SJCRH30 (cell line): Measurements from ENCODE around the gene ALDOA. TPM values are rescaled to one million over a fixed set of nuclear protein-coding genes. Genes with fewer than 3 reads are reported as not detected.

ENCODE experiments used
- DNase-seq, 2 experiments: peaks; one replicate each; pipeline ENCODE4 v3.0.0-alpha.2; 2015 to 2020
- H3K27ac ChIP-seq: fragments of 250-450 bp; sonication (Bioruptor Pico); 2 replicates; pipeline ENCODE4 v1.5.1; 2020; ENCODE audit warnings: mild to moderate bottlenecking, moderate library complexity
- H3K27me3 ChIP-seq: fragments of 250-450 bp; sonication (Bioruptor Pico); 2 replicates; pipeline ENCODE4 v1.5.1; 2020; ENCODE audit warnings: mild to moderate bottlenecking, moderate library complexity
- H3K36me3 ChIP-seq: fragments of 250-450 bp; sonication (Bioruptor Pico); 2 replicates; pipeline ENCODE4 v1.5.1; 2020; ENCODE audit warnings: mild to moderate bottlenecking, moderate library complexity
- H3K4me1 ChIP-seq: fragments of 250-450 bp; sonication (Bioruptor Pico); 2 replicates; pipeline ENCODE4 v1.5.1; 2020; ENCODE audit warnings: mild to moderate bottlenecking, moderate library complexity
- H3K4me3 ChIP-seq: fragments of 250-450 bp; sonication (Bioruptor Pico); 2 replicates; pipeline ENCODE4 v1.5.1; 2020; ENCODE audit warnings: mild to moderate bottlenecking, moderate library complexity
- H3K9me3 ChIP-seq: fragments of 250-450 bp; sonication (Bioruptor Pico); replicated peaks from 2 replicates; pipeline ENCODE4 v1.5.1; 2020; ENCODE audit warnings: mild to moderate bottlenecking, moderate library complexity
- total RNA-seq: library from RNA; depleted of rRNA; stranded (reverse); fragments of >200 nt; shearing (Covaris generic); gene quantifications from 2 replicates; pipeline ENCODE4 v1.2.3, GENCODE V29; 2014

The ALDOA gene
- total RNA-seq, 1 experiment from 2014 or later: 646 TPM

- H3K27ac ChIP-seq: no peak overlapping the region
- H3K9me3 ChIP-seq: no peaks in the 10 kb centered on the region
- no peak for DNase-seq
- no peaks in the 10 kb centered on the region for H3K4me1 ChIP-seq
- peaks cover 61% of the 10 kb centered on the region for H3K36me3 ChIP-seq
- no peak overlapping the region for H3K4me3 ChIP-seq
- no peaks in the 10 kb centered on the region for H3K27me3 ChIP-seq
Measured at GRCh38 chr16:30070490-30070889, 4.9 kb downstream of the ALDOA start.

- peaks cover 42% of the 10 kb centered on the region for H3K36me3 ChIP-seq
- DNase-seq: peak; percentile 85 to 88
- peaks cover 7% of the 10 kb centered on the region; the same call in 1 of the 2 replicates for H3K4me1 ChIP-seq
- H3K9me3 ChIP-seq: no peaks in the 10 kb centered on the region
- no peaks in the 10 kb centered on the region for H3K27me3 ChIP-seq
- peak within 1 kb of the TSS; percentile 80 for H3K4me3 ChIP-seq
- H3K27ac ChIP-seq: peak within 1 kb of the TSS; percentile 44
Measured at GRCh38 chr16:30075503-30076275, 10.1 kb downstream of the ALDOA start, which contains the start of gene PPP4C. Gene PPP4C, plus strand, starts transcription at chr16:30075994. Its CDS starts 384 bp downstream, at chr16:30076378.

- H3K36me3 ChIP-seq: peaks cover 42% of the 10 kb centered on the region
- peak overlapping the region; percentile 80 for H3K4me3 ChIP-seq
- peak overlapping the region; percentile 44 for H3K27ac ChIP-seq
- DNase-seq: no peak
- no peaks in the 10 kb centered on the region for H3K27me3 ChIP-seq
- H3K4me1 ChIP-seq: peaks cover 7% of the 10 kb centered on the region; the same call in 1 of the 2 replicates
- no peaks in the 10 kb centered on the region for H3K9me3 ChIP-seq
Measured at GRCh38 chr16:30076276-30076791, 10.8 kb downstream of the ALDOA start.

GRCh38 chr16:30077656-30078055 lies 12.1 kb downstream of the ALDOA start:
- Histone ChIP-seq H3K36me3 (peaks cover 33% of the 10 kb centered on the region), H3K4me1 (peaks cover 7% of the 10 kb centered on the region; the same call in 1 of the 2 replicates), H3K27me3 (no peaks in the 10 kb centered on the region), H3K9me3 (no peaks in the 10 kb centered on the region), H3K4me3 (no peak overlapping the region), H3K27ac (no peak overlapping the region)
- no peak for DNase-seq

DNA sequence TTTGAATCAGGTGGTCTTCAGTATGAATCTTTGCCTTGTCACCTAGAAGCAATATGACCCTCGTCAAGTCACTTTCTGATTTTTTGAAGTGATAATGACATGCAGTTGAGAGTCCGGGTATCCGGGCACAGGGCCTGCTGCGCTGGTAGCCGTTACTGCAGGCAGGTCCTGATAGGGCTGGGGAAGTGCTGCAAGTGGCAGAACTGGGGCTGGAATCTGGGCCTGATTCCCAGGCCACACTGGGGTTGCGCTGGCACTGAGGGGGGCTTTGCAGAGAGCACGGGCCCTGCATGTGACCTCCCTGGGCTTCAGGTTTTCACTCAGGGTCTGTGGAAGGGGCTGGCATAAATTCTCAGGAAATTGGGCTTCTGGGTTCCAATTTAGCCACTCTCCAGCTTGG lies 13.2 kb downstream of the ALDOA start:
- Histone ChIP-seq H3K27me3 (no peaks in the 10 kb centered on the region), H3K36me3 (peaks cover 33% of the 10 kb centered on the region), H3K9me3 (no peaks in the 10 kb centered on the region), H3K27ac (no peak overlapping the region), H3K4me3 (no peak overlapping the region), H3K4me1 (peaks cover 7% of the 10 kb centered on the region; the same call in 1 of the 2 replicates)
- DNase-seq: no peak

GRCh38 chr16:30079480-30079879 lies 13.9 kb downstream of the ALDOA start:
- Histone ChIP-seq H3K36me3 (peaks cover 33% of the 10 kb centered on the region), H3K4me3 (no peak overlapping the region), H3K27me3 (no peaks in the 10 kb centered on the region), H3K4me1 (peaks cover 7% of the 10 kb centered on the region; the same call in 1 of the 2 replicates), H3K9me3 (no peaks in the 10 kb centered on the region), H3K27ac (no peak overlapping the region)
- DNase-seq: no peak

GRCh38 chr16:30082545-30083090 lies 17.1 kb downstream of the ALDOA start:
- H3K9me3 ChIP-seq: no peaks in the 10 kb centered on the region
- H3K4me3 ChIP-seq: no peak overlapping the region
- no peak overlapping the region for H3K27ac ChIP-seq
- DNase-seq: no peak
- H3K4me1 ChIP-seq: no peaks in the 10 kb centered on the region
- no peaks in the 10 kb centered on the region for H3K27me3 ChIP-seq
- peaks cover 32% of the 10 kb centered on the region for H3K36me3 ChIP-seq

- no peak overlapping the region for H3K4me3 ChIP-seq
- H3K4me1 ChIP-seq: no peaks in the 10 kb centered on the region
- no peak for DNase-seq
- H3K9me3 ChIP-seq: no peaks in the 10 kb centered on the region
- H3K36me3 ChIP-seq: peaks cover 26% of the 10 kb centered on the region
- no peak overlapping the region for H3K27ac ChIP-seq
- H3K27me3 ChIP-seq: no peaks in the 10 kb centered on the region
Measured at GRCh38 chr16:30083216-30084055, 17.9 kb downstream of the ALDOA start.

- peaks cover 22% of the 10 kb centered on the region for H3K36me3 ChIP-seq
- DNase-seq: no peak
Measured at GRCh38 chr16:30084096-30084815, 18.7 kb downstream of the ALDOA start.

GRCh38 chr16:30084816-30085159 lies 19.2 kb downstream of the ALDOA start:
- DNase-seq: no peak
- Histone ChIP-seq H3K27me3 (no peaks in the 10 kb centered on the region), H3K36me3 (peaks cover 17% of the 10 kb centered on the region), H3K9me3 (no peaks in the 10 kb centered on the region), H3K4me1 (no peaks in the 10 kb centered on the region), H3K4me3 (no peak overlapping the region), H3K27ac (no peak overlapping the region)

More at GRCh38 chr16:30084096-30084815, 18.7 kb downstream of the ALDOA start:
- no peaks in the 10 kb centered on the region for H3K27me3 ChIP-seq
- no peaks in the 10 kb centered on the region for H3K4me1 ChIP-seq
- no peaks in the 10 kb centered on the region for H3K9me3 ChIP-seq
- no peak overlapping the region for H3K4me3 ChIP-seq
- no peak overlapping the region for H3K27ac ChIP-seq

GRCh38 chr16:30085247-30085646 lies 19.7 kb downstream of the ALDOA start:
- Histone ChIP-seq H3K4me1 (no peaks in the 10 kb centered on the region), H3K27me3 (no peaks in the 10 kb centered on the region), H3K36me3 (peaks cover 12% of the 10 kb centered on the region; the same call in 1 of the 2 replicates), H3K4me3 (no peak overlapping the region), H3K27ac (no peak overlapping the region), H3K9me3 (no peaks in the 10 kb centered on the region)
- no peak for DNase-seq

GRCh38 chr16:30085820-30086219 lies 20.3 kb downstream of the ALDOA start:
- H3K4me1 ChIP-seq: no peaks in the 10 kb centered on the region
- H3K4me3 ChIP-seq: no peak overlapping the region
- peaks cover 9% of the 10 kb centered on the region; the same call in 1 of the 2 replicates for H3K36me3 ChIP-seq
- DNase-seq: no peak
- H3K9me3 ChIP-seq: no peaks in the 10 kb centered on the region
- no peaks in the 10 kb centered on the region for H3K27me3 ChIP-seq
- H3K27ac ChIP-seq: no peak overlapping the region

- no peaks in the 10 kb centered on the region for H3K4me1 ChIP-seq
- H3K27ac ChIP-seq: no peak overlapping the region
- DNase-seq: no peak
- no peak overlapping the region for H3K4me3 ChIP-seq
- H3K36me3 ChIP-seq: peaks cover 3% of the 10 kb centered on the region; the same call in 1 of the 2 replicates
- no peaks in the 10 kb centered on the region for H3K9me3 ChIP-seq
- no peaks in the 10 kb centered on the region for H3K27me3 ChIP-seq
Measured at GRCh38 chr16:30086291-30087140, 21.0 kb downstream of the ALDOA start.
